Progenitor cell of endocrine pancreas (in vitro differentiated cells): ENCODE measurements around the gene XPNPEP2. TPM values are rescaled to one million over a fixed set of nuclear protein-coding genes. Genes with fewer than 3 reads are reported as not detected.

Source experiments
- DNase-seq: peaks from one replicate; pipeline ENCODE4 v3.0.0; 2021; ENCODE audit warnings: low spot score; ENCODE audit not compliant: unreplicated experiment
- H3K27ac Mint-ChIP-seq: 2 replicates; pipeline ENCODE4 v1.8.0; 2021; ENCODE audit warnings: mild to moderate bottlenecking, moderate library complexity, mixed read lengths
- H3K27me3 Mint-ChIP-seq: 2 replicates; pipeline ENCODE4 v1.8.0; 2021; ENCODE audit warnings: mixed read lengths
- H3K36me3 Mint-ChIP-seq: 2 replicates; pipeline ENCODE4 v1.8.0; 2022; ENCODE audit warnings: mixed read lengths; ENCODE audit not compliant: insufficient read depth
- H3K4me1 Mint-ChIP-seq: 2 replicates; pipeline ENCODE4 v1.8.0; 2021; ENCODE audit warnings: low read depth, mixed read lengths
- H3K4me3 Mint-ChIP-seq: 2 replicates; pipeline ENCODE4 v1.8.0; 2021; ENCODE audit warnings: low read depth, mild to moderate bottlenecking, moderate library complexity, mixed read lengths
- H3K9me3 Mint-ChIP-seq: 2 replicates; pipeline ENCODE4 v1.8.0; 2021; ENCODE audit warnings: low read depth, mixed read lengths
- CTCF ChIP-seq: fragments of 200-600 bp; sonication (generic); IDR thresholded peaks from one replicate; pipeline ENCODE4 v1.5.0; 2021; ENCODE audit warnings: antibody characterized with exemption, mild to moderate bottlenecking; ENCODE audit not compliant: unreplicated experiment
- total RNA-seq: library from RNA; stranded (reverse); gene quantifications from 2 replicates; pipeline ENCODE4 v1.2.1, GENCODE V29; 2021

XPNPEP2 gene
- total RNA-seq, 1 donor from 2014 or later = not detected

DNA sequence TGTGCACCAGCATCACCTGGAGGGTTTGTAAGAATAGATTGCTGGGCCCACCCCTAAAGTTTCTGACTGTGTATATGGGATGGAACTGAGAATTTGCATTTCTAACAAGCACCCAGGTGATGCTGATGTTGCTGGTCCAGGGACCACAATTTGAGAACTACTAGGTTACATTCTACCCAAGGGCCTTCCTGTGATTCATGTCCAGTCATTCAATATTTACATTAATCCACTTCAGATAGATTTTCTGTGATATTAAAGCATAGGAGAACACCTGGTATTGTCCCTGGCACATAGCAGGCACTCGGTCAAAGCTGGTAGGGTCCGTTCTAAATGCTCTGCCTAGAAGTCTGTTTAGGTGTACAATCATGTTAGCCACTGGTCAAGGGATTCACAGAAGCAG, 19.5 kb upstream of the XPNPEP2 start:
- Mint-ChIP-seq H3K27ac (no peak overlapping the region), H3K4me1 (no peaks in the 10 kb centered on the region), H3K9me3 (peaks cover 3% of the 10 kb centered on the region), H3K4me3 (no peak overlapping the region), H3K27me3 (peaks cover 4% of the 10 kb centered on the region), H3K36me3 (peaks cover 2% of the 10 kb centered on the region)
- no peak for TF ChIP-seq CTCF
- no peak for DNase-seq

DNA sequence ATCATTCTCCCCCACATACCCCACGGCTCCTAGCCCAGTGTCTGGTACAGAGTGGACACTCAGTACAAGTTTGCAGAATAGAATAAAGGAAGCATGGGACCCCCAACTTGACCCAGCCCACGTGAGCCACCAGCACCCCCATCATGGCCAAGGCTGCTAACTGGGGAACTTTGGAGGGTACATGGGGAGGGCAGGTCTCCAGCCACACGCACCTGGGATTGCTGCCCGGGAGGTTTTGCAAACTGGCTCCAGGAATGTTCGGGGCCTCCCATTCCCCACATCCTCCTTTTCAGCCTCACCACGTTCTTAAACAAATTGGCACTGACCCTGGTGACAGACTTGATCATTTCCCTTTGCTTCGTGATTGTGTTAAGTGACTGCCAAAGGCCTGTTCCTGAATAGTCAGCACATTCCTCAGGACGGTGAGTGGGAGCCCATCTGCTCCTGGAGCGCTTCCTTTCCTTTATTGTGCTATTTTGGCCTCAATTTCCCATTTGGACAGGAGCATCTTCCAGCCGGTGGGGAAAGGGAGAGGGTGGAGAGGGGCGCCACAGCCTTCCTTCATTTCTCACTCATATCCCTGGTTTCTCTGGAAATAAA, 18.7 kb upstream of the XPNPEP2 start:
- DNase-seq = no peak
- no peaks in the 10 kb centered on the region for H3K4me1 Mint-ChIP-seq
- no peak overlapping the region for H3K4me3 Mint-ChIP-seq
- H3K36me3 Mint-ChIP-seq = peaks cover 2% of the 10 kb centered on the region
- TF ChIP-seq CTCF = no peak
- peaks cover 10% of the 10 kb centered on the region for H3K27me3 Mint-ChIP-seq
- H3K9me3 Mint-ChIP-seq = peaks cover 3% of the 10 kb centered on the region
- no peak overlapping the region for H3K27ac Mint-ChIP-seq

DNA sequence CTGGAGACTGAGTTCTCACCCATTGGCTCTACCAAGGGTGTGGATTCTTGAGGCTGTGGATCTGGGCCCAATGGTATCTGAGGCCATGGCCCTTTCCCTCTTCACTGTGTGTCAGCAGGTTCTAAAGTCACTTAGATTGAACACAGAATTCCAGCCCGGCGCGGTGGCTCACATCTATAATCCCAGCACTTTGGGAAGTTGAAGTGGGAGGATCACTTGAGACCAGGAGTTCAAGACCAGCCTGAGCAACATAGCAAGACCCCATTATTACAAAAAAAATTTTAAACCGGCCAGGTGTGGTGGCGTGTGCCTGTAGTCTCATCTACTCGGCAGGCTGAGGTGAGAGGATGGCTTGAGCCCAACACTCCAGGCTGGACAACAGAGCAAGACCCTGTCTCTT, 18.0 kb upstream of the XPNPEP2 start:
- DNase-seq = no peak
- H3K36me3 Mint-ChIP-seq = peaks cover 2% of the 10 kb centered on the region

DNA sequence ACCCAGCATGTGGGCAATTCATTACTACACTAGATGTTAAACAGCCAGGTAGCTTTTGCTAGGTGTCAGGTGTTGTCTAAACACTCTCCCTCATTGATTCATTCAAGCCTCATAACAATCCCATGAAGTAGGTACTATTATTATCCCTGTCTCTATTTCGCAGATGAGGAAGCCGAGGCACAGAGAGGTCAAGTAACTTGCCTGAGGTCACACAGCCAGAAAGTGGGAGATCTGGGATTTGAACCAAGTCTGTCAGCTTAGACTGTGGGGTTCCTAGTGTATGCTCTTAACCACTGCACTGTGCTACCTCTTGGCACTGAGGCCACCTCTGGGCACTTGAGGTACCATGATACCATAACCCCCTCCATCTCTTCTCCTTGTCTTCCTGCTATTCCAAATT, 17.4 kb upstream of the XPNPEP2 start:
- DNase-seq = no peak
- Mint-ChIP-seq H3K4me3 (no peak overlapping the region), H3K27me3 (peaks cover 10% of the 10 kb centered on the region)

More for the DNA sequence above, 18.0 kb upstream of the XPNPEP2 start:
- Mint-ChIP-seq H3K9me3 (peaks cover 3% of the 10 kb centered on the region), H3K4me1 (no peaks in the 10 kb centered on the region), H3K4me3 (no peak overlapping the region), H3K27me3 (peaks cover 10% of the 10 kb centered on the region), H3K27ac (no peak overlapping the region)
- TF ChIP-seq CTCF = no peak

DNA sequence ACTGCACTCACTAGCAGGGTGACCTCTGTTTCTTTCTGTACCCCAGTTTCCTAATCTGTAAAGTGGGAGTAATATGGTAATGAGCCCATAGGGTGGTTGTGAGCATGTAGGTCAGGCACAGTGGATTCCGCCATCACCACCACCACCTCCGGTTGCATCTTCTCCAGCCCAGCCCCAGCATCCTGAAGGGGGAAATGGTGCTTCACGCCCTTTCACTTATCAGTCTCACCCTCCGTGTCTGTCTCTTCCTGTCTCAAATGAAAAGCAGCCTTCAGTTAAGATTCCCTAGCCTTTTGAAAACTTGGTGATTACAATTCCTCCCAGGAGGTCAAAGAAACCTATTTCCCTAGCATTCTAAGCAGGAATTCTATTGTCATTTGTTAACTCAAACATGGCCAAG, 16.9 kb upstream of the XPNPEP2 start:
- Mint-ChIP-seq H3K9me3 (no peaks in the 10 kb centered on the region), H3K27ac (no peak overlapping the region), H3K4me1 (no peaks in the 10 kb centered on the region), H3K27me3 (peaks cover 10% of the 10 kb centered on the region), H3K4me3 (no peak overlapping the region), H3K36me3 (no peaks in the 10 kb centered on the region)
- DNase-seq = no peak
- no peak for TF ChIP-seq CTCF

More for the DNA sequence above, 17.4 kb upstream of the XPNPEP2 start:
- Mint-ChIP-seq H3K36me3 (no peaks in the 10 kb centered on the region), H3K27ac (no peak overlapping the region), H3K9me3 (no peaks in the 10 kb centered on the region), H3K4me1 (no peaks in the 10 kb centered on the region)
- no peak for TF ChIP-seq CTCF
